Measurements from ENCODE around the gene COPB2.
"Not testable (repeated sequence)": the region's sequence is repeated elsewhere in the genome, so short reads cannot be mapped to it uniquely, and the experiment has no call there.

The COPB2 gene

GRCh38 chr3:139389552-139390368 is at the start of gene COPB2:
TSS of gene COPB2 (minus strand) at chr3:139389647. CDS start at chr3:139389550, 97 bp downstream.
- DNase-seq = peak; percentile 90

DNA sequence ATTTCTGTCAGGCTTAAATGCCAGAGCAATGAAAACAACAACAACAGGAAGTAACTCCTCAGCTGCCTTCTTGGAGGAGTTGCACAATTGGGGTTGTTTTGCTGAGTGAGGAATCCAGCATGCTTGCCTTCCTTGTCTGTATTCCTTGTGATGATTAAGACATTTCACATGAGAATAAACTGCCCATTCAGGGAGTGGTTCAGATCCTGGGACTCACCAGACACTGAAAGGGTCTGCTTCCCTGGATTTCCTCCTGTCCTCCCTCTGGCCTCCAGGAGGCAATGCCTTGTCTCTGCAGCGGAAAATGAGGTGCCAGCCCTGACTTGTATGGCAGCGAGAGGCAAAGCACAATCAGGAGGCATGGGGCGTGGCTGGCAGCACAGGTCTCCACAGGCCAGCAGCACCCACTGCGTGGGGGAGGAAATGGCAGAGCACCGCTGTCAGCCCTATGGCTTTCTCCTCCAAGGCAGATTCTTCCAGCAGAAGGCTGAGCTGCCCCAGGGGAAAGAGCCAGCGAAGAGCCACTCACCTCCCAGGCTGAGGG is 45.4 kb upstream of the COPB2 start:
- DNase-seq = no peak

- DNase-seq = no peak
Observed at GRCh38 chr3:139434228-139434627, 44.8 kb upstream of the COPB2 start.

DNA sequence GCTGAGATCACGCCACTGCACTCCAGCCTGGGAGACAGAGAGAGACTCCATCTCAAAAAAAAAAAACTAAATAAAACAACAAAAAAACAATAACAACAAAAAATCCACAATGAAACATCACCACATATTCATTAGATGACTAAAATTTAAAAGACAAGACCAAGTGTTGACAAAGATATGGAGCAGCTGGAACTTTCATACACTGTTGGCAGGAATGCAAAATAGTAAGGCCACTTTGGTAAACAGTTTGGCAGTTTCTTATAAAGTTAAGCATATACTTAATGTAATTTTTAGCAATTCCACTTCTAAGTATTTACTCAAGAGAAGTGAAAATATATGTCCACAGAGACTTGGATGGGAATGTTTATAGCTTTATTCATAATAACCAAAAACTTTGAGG is 43.6 kb upstream of the COPB2 start:
- no peak for DNase-seq

GRCh38 chr3:139430493-139430892 is 41.0 kb upstream of the COPB2 start:
- DNase-seq = no peak

GRCh38 chr3:139427283-139428060 is 38.0 kb upstream of the COPB2 start:
- DNase-seq = peak; percentile 88

- DNase-seq = no peak
Observed at GRCh38 chr3:139425745-139426400, 36.4 kb upstream of the COPB2 start.

GRCh38 chr3:139423232-139423631 is 33.8 kb upstream of the COPB2 start:
- no peak for DNase-seq

DNA sequence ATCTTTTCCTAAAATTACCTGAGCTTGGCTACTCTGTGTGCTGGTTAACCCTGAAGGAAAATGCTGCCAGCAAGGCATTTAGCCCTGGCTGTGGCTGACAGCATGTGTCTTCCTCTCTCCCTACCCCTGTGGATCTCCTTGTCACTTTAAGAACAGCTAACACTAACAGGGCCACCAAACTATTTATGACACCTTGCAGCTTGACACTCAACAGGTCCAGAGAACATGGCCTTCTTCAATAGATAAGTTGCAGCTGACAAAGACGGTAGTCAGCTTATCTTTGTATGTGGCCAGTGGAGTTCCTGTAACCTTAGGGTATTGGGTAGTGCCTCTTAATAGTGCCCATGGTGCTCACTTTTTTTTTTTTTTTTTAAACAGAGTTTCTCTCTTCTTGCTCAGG is 32.0 kb upstream of the COPB2 start:
- no peak for DNase-seq

- no peak for DNase-seq
Observed at GRCh38 chr3:139421040-139421439, 31.6 kb upstream of the COPB2 start.

DNA sequence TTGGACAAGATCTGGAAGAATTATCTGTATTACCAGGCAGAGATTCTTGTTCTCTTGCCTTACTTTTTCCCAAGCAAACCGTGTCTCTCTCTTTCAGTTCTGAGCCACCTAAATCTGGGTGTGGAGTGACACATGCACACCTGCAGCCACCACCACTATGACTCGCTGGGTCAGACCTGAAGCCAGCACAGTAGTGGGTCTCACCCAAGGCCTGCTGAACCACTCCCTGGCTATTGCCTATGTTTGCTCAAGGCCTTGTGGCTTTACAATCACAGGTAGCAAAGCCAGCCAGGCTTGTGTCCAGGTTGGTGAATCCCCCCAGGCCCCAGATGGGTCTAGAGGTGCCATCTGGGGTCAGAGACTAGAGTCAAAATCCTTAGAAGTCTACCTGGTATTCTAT is 28.7 kb upstream of the COPB2 start:
- DNase-seq = no peak

DNA sequence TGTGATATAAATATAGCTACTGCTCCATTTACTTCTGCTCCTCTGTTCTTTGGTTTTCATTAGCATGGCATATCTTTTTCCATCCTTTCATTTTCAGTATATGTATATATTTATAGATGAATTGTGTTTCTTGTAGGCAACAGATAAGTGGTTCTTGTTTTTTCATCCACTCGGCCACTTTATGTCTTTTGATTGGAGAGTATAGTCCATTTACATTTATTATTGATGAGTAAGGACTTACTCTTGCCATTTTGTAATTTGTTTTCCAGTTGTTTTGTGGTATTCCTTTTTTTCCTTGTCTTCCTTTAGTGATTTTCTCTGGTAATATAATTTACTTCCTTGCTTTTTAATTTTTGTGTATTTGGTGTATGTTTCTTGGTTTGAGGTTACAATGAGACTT is 26.8 kb upstream of the COPB2 start:
- DNase-seq = no peak

DNA sequence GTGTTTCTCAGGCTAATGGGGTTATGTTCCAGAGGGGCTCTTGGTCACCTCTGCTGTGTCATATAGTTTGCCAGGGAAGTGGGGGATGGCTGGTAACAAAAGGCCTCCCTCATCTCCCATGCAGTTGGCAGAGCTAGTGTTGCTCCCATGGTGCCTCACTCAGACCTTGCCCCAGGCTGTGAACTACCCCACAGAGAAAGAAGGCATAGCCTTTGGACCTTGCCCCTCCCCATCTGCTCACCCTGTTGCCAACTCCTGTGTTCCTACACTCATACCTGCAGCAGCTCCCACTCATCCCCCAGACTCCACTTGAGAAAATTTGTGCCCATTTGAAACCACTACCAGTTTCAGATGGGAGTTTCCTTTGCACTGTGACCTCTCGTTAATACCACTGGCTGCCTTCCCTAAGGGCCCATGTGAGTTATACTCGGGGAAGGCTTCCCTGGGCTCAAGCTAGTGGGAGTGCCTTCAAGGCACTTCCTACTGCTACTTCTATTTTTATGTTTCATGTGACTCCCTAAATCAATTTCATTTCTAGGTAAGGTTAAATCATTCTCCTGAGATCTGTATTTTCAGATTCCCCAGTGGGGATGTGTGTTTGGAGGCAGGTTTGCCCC is 25.3 kb upstream of the COPB2 start:
- DNase-seq = no peak

GRCh38 chr3:139412891-139413290 is 23.4 kb upstream of the COPB2 start:
- not testable (repeated sequence) for DNase-seq

- DNase-seq = not testable (repeated sequence)
Observed at GRCh38 chr3:139401155-139401554, 11.7 kb upstream of the COPB2 start.

GRCh38 chr3:139396707-139397106 is 7.3 kb upstream of the COPB2 start:
- DNase-seq = no peak

DNA sequence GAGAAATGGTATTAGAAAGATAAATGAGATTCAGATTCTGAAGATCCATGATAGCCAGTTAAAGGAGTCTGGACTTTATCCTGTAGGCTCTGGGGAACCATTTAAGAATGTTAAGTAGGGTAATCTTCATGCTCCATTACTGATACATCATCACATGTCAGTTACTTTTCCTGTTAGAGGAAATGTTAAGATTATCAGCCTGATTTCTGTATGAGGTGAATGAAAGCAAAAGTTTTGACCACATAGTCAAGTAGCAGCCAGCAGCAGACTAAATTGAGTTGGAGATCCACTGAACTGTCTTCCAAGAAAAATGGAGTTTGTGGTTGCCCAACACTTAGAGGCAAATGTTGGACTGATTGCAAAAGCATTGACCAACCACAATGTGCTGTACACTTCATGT is 4.7 kb upstream of the COPB2 start:
- no peak for DNase-seq

GRCh38 chr3:139388821-139389551 is 461 bp downstream of the COPB2 start:
- no peak for DNase-seq

DNA sequence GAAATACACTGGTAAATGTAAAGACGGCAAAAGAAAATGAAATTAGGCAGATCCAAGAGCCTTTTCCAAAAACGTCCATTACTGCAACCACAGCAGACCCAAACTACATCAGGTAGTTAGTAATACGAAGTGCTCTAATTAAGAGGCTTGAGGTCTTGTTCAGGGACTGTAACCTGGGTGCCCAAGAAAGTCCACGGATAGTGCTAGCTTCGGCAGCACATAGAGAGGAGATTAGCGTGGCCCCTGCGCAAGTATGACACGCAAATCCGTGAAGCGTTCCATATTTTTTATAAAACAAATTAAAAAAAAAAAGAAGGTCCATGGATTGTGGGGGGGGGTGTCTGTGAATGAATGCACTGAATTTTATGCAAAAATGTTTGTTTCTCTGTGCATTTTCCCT is 1.4 kb downstream of the COPB2 start:
- DNase-seq = no peak

GRCh38 chr3:139382291-139382690 is 7.2 kb downstream of the COPB2 start:
- not testable (repeated sequence) for DNase-seq

- DNase-seq = no peak
Observed at GRCh38 chr3:139380575-139380974, 8.9 kb downstream of the COPB2 start.

DNA sequence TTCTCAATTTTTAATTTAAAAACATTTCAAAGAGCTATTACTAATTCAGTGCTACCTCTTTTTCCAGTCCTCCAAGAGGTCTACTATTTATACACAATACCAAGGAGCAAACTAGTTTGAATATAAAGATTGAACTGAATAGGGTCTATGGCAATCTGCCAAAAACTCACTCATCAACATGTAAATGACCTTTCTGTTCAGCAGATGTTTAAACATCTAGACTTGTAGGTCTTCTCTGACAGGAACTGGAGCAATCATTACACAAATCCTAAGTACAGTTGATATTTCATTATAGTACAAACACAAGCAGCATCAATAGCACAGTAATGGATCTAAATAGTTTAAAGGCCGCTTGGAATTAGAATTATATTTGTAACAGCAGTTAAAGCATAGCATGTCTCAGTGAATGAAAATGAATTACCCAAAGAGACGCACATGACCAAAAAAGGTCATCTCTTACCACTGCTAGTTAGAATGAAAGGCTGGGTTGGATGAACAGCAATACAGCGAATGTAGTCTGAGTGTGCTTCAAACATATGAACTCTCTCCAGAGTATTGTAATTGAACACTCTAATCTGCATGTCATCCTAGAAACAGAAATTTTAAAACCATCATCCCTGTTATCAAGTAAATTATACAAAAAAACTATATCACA is 10.7 kb downstream of the COPB2 start:
- no peak for DNase-seq

Data from NCI-H1694 treated with DMSO at 0.1 percent for 48 hours (cell line).